GM12865 (cell line): ENCODE measurements around the gene CFAP161.
"Not testable (repeated sequence)": the region's sequence is repeated elsewhere in the genome, so short reads cannot be mapped to it uniquely, and the experiment has no call there.

Experiments
- DNase-seq: peaks from one replicate; pipeline ENCODE4 v3.0.0; 2010; ENCODE audit warnings: low read depth
- H3K4me3 ChIP-seq: 2 replicates; pipeline ENCODE4 v1.5.1; 2011; ENCODE audit warnings: mild to moderate bottlenecking, low read depth, low read length, control low read depth
- CTCF ChIP-seq: IDR thresholded peaks from 2 replicates; pipeline ENCODE4 v1.5.1; 2011; ENCODE audit warnings: low read length, control low read depth, low read depth, inconsistent platforms; ENCODE audit not compliant: insufficient read depth; ENCODE audit errors: missing control alignments

The CFAP161 gene

GRCh38 chr15:81115054-81115939 is 18.8 kb upstream of the CFAP161 start:
- no peak for DNase-seq
- no peak overlapping the region for H3K4me3 ChIP-seq
- no peak for TF ChIP-seq CTCF

GRCh38 chr15:81117136-81117535 is 16.9 kb upstream of the CFAP161 start:
- no peak for TF ChIP-seq CTCF
- H3K4me3 ChIP-seq, result no peak overlapping the region
- DNase-seq, result no peak

GRCh38 chr15:81117581-81117980 is 16.5 kb upstream of the CFAP161 start:
- no peak for DNase-seq
- TF ChIP-seq CTCF, result no peak
- no peak overlapping the region for H3K4me3 ChIP-seq

- TF ChIP-seq CTCF, result no peak
- no peak overlapping the region for H3K4me3 ChIP-seq
- DNase-seq, result no peak
These were observed 15.7 kb upstream of the CFAP161 start for GRCh38 chr15:81118361-81118760.

GRCh38 chr15:81120069-81120468 is 14.0 kb upstream of the CFAP161 start:
- no peak for DNase-seq
- H3K4me3 ChIP-seq, result no peak overlapping the region
- TF ChIP-seq CTCF, result no peak

GRCh38 chr15:81126892-81127291 is 7.2 kb upstream of the CFAP161 start:
- TF ChIP-seq CTCF, result no peak
- H3K4me3 ChIP-seq, result no peak overlapping the region
- DNase-seq, result no peak

GRCh38 chr15:81141478-81141877 is 7.4 kb downstream of the CFAP161 start:
- not testable (repeated sequence) for H3K4me3 ChIP-seq
- DNase-seq, result peak; percentile 37
